Measurements from ENCODE around the gene MUSK.
"Not testable (repeated sequence)": the region's sequence is repeated elsewhere in the genome, so short reads cannot be mapped to it uniquely, and the experiment has no call there.

Gene MUSK

GRCh38 chr9:110755179-110755578, 86.6 kb downstream of the MUSK start:
- no peak for DNase-seq (ENCODE audit: low read depth in 2 of 3, low spot score in 1 of 3)

- DNase-seq (ENCODE audit: low read depth in 2 of 3, low spot score in 1 of 3), result no peak
These were observed 89.6 kb downstream of the MUSK start for GRCh38 chr9:110758201-110758600.

GRCh38 chr9:110762783-110763182, 94.2 kb downstream of the MUSK start:
- DNase-seq (ENCODE audit: low read depth in 2 of 3, low spot score in 1 of 3), result no peak

GRCh38 chr9:110763568-110763967, 95.0 kb downstream of the MUSK start:
- no peak for DNase-seq (ENCODE audit: low read depth in 2 of 3, low spot score in 1 of 3)

GRCh38 chr9:110764006-110764405, 95.4 kb downstream of the MUSK start:
- DNase-seq (ENCODE audit: low read depth in 2 of 3, low spot score in 1 of 3), result no peak

- no peak for DNase-seq (ENCODE audit: low read depth in 2 of 3, low spot score in 1 of 3)
These were observed 97.3 kb downstream of the MUSK start for GRCh38 chr9:110765926-110766325.

GRCh38 chr9:110767559-110768063, 99.0 kb downstream of the MUSK start:
- no peak for DNase-seq (ENCODE audit: low read depth in 2 of 3, low spot score in 1 of 3)

- no peak for DNase-seq (ENCODE audit: low read depth in 2 of 3, low spot score in 1 of 3)
These were observed 100.3 kb downstream of the MUSK start for GRCh38 chr9:110768886-110769285.

- no peak for DNase-seq (ENCODE audit: low read depth in 2 of 3, low spot score in 1 of 3)
These were observed 101.1 kb downstream of the MUSK start for GRCh38 chr9:110769667-110770066.

- DNase-seq (ENCODE audit: low read depth in 2 of 3, low spot score in 1 of 3), result no peak
These were observed 107.1 kb downstream of the MUSK start for GRCh38 chr9:110775724-110776123.

- no peak for DNase-seq (ENCODE audit: low read depth in 2 of 3, low spot score in 1 of 3)
These were observed 107.6 kb downstream of the MUSK start for GRCh38 chr9:110776221-110776620.

- no peak for DNase-seq (ENCODE audit: low read depth in 2 of 3, low spot score in 1 of 3)
These were observed 108.7 kb downstream of the MUSK start for GRCh38 chr9:110777196-110777875.

GRCh38 chr9:110777876-110778215, 109.3 kb downstream of the MUSK start:
- no peak for DNase-seq (ENCODE audit: low read depth in 2 of 3, low spot score in 1 of 3)

GRCh38 chr9:110782701-110783100, 114.1 kb downstream of the MUSK start:
- DNase-seq (ENCODE audit: low read depth in 2 of 3, low spot score in 1 of 3), result no peak

GRCh38 chr9:110784309-110784708, 115.7 kb downstream of the MUSK start:
- no peak for DNase-seq (ENCODE audit: low read depth in 2 of 3, low spot score in 1 of 3)

GRCh38 chr9:110785166-110785565, 116.6 kb downstream of the MUSK start:
- DNase-seq (ENCODE audit: low read depth in 2 of 3, low spot score in 1 of 3), result no peak

GRCh38 chr9:110788396-110788795, 119.8 kb downstream of the MUSK start:
- DNase-seq (ENCODE audit: low read depth in 2 of 3, low spot score in 1 of 3), result not testable (repeated sequence)

GRCh38 chr9:110788871-110789270, 120.3 kb downstream of the MUSK start:
- DNase-seq (ENCODE audit: low read depth in 2 of 3, low spot score in 1 of 3), result no peak

- no peak for DNase-seq (ENCODE audit: low read depth in 2 of 3, low spot score in 1 of 3)
These were observed 129.0 kb downstream of the MUSK start for GRCh38 chr9:110797611-110798010.

GRCh38 chr9:110799396-110799795, 130.8 kb downstream of the MUSK start:
- DNase-seq (ENCODE audit: low read depth in 2 of 3, low spot score in 1 of 3), result no peak

GRCh38 chr9:110801426-110801825, 132.8 kb downstream of the MUSK start:
- no peak for DNase-seq (ENCODE audit: low read depth in 2 of 3, low spot score in 1 of 3)

GRCh38 chr9:110802416-110803035, 133.9 kb downstream of the MUSK start:
- DNase-seq (ENCODE audit: low read depth in 2 of 3, low spot score in 1 of 3), result no peak

All from stimulated activated CD4-positive, alpha-beta T cell treated with anti-CD3 and anti-CD28 coated beads, Interleukin-12 subunit alpha, Interleukin-12 subunit beta, amount 100 ng/mL, for 48 hours (primary cell).